ENCODE data around the gene ARID3A. TPM values are rescaled to one million over a fixed set of nuclear protein-coding genes. Genes with fewer than 3 reads are reported as not detected.

The ARID3A gene
- total RNA-seq, 1 donor from 2014 or later: 70.6 TPM

DNA sequence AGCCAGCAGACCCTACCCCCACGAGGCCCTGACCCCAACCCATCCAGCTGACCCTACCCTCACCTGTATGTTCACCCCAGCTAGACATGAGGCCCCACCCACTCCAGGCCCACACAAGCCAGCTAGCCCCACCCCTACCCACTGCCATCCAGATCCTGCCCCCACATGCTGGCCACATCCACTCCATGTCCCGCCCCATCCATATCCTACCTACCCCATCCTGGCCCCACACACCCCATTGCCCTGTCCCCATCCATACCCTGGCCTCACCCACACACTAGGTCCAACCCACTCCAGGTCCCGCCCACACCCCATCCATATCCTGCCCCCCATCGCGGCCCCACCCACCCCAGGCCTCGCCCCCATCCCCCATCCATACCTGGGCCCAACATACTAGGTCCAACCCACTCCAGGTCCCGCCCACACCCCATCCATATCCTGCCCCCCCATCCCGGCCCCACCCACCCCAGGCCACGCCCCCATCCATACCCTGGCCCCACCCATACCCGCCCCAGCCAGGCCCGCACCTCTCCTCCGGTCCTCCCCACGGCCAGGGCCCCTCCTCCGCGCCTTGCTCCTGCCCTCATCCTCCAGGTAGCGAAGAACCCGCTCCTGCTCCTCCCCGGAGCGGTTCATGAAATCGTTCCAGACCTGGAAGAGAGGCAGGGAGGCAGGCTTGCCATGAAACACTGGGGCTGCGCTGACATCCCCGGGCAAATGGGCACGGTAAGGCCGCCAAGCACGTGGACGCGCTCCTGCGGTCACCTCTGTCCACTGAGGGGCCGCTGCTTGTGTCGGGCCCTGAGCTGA, 25.3 kb upstream of the ARID3A start:
- Mint-ChIP-seq H3K4me1 (peaks cover 3% of the 10 kb centered on the region), H3K27ac (no peak overlapping the region), H3K9me3 (no peaks in the 10 kb centered on the region), H3K4me3 (no peak overlapping the region), H3K36me3 (peaks cover 6% of the 10 kb centered on the region), H3K27me3 (ENCODE audit: low read depth) (no peaks in the 10 kb centered on the region)
- no peak for TF ChIP-seq CTCF (IDR thresholded peaks at IDR 0.05; ENCODE audit: unreplicated experiment)
- no peak for DNase-seq (ENCODE audit: low spot score in 2 of 2, unreplicated experiment in 2 of 2)

DNA sequence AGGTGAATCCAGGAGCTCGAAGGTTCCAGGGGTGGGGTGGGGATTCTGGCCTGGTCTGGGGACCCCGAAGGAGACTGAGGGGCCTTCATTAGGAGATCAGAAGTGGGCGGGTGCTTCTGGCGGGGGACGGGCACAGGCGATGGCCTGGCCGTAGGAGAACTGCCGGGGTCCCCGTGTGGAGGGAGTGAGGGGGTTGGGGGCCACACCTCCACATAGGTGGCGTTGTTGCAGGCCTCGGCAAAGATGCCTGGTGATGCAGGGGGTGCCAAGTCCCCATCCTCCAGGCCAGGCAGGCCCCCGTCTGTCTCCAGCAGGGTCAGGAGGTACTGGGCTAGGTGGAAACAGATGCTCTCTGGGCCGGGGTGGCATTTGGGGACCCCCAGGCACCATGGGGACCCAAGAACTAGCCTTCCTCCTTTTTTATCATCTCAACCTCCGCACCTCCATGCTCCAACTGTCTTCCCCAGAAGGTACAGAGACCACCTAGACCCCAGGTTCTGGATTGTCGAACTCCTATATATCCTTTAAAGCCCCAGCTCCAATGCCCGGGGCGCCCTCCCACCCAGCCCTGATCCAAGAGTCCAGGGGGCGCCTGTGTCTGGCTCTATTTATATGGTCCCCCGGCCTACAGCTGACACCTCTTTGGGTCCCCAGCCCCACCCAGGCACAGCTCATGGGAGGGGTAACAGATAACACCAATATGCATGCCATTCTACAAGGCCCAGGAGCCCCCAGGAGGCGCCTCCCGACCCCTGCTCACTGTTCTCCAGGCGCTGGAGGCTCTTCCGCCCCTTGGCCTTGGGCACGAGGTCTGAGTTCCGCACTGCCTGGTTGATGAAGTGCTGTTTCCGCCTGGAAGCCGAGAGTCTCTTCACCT, 24.4 kb upstream of the ARID3A start:
- peaks cover 3% of the 10 kb centered on the region for H3K4me1 Mint-ChIP-seq
- no peaks in the 10 kb centered on the region for H3K9me3 Mint-ChIP-seq
- H3K27ac Mint-ChIP-seq: no peak overlapping the region
- no peak overlapping the region for H3K4me3 Mint-ChIP-seq
- no peaks in the 10 kb centered on the region for H3K27me3 Mint-ChIP-seq (ENCODE audit: low read depth)
- H3K36me3 Mint-ChIP-seq: peaks cover 6% of the 10 kb centered on the region
- DNase-seq (ENCODE audit: low spot score in 2 of 2, unreplicated experiment in 2 of 2): no peak
- no peak for TF ChIP-seq CTCF (IDR thresholded peaks at IDR 0.05; ENCODE audit: unreplicated experiment)

DNA sequence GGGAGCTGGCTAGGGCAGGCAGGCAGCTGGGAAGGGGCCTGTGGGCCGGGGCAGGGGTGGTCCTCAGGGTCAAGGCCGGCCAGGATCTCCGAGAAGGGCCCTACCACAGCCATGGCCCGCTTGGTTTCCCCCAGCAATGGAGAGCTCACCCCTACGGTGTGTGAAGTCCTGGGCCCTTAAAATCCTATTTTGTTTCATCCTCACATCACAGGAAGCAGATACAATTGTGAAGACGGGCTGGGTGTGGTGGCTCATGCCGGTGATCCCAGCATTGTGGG, 23.8 kb upstream of the ARID3A start:
- no peaks in the 10 kb centered on the region for H3K9me3 Mint-ChIP-seq
- no peak for TF ChIP-seq CTCF (IDR thresholded peaks at IDR 0.05; ENCODE audit: unreplicated experiment)
- no peak for DNase-seq (ENCODE audit: low spot score in 2 of 2, unreplicated experiment in 2 of 2)
- H3K27ac Mint-ChIP-seq: no peak overlapping the region
- H3K36me3 Mint-ChIP-seq: peaks cover 6% of the 10 kb centered on the region
- no peak overlapping the region for H3K4me3 Mint-ChIP-seq
- H3K4me1 Mint-ChIP-seq: peaks cover 3% of the 10 kb centered on the region
- H3K27me3 Mint-ChIP-seq (ENCODE audit: low read depth): no peaks in the 10 kb centered on the region

GRCh38 chr19:902446-903226, 23.2 kb upstream of the ARID3A start:
- DNase-seq (ENCODE audit: low spot score in 2 of 2, unreplicated experiment in 2 of 2): no peak
- no peak for TF ChIP-seq CTCF (IDR thresholded peaks at IDR 0.05; ENCODE audit: unreplicated experiment)
- Mint-ChIP-seq H3K27me3 (ENCODE audit: low read depth) (no peaks in the 10 kb centered on the region), H3K36me3 (peaks cover 6% of the 10 kb centered on the region), H3K4me3 (no peak overlapping the region), H3K27ac (no peak overlapping the region), H3K4me1 (peaks cover 3% of the 10 kb centered on the region), H3K9me3 (no peaks in the 10 kb centered on the region)

DNA sequence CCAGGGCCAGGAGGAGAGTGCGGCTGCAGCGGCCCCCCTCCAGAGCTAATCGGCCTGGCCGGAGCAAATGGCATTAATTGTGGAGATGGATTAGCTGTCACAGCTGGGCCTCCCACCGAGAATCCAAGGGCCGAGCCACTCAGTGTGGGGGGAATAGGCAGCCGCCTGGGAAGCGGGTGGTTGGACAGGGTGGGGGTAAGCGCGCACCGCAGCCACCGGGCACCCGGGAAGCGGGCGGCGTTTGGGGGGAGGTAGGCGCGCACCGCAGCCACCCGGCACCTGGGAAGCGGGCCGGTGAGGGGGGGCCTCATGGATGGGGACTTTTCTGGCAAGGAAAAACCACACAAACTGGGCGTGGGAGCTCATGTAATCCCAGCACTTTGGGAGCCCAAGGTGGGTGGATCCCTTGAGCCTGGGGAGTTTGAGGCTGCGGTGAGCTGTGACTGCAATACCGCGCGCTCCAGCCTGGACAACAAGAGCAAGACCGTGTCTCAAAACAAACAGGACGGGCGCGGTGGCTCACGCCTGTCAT, 22.5 kb upstream of the ARID3A start:
- Mint-ChIP-seq H3K27me3 (ENCODE audit: low read depth) (no peaks in the 10 kb centered on the region), H3K36me3 (peaks cover 3% of the 10 kb centered on the region), H3K4me3 (no peak overlapping the region), H3K4me1 (peaks cover 3% of the 10 kb centered on the region), H3K9me3 (no peaks in the 10 kb centered on the region), H3K27ac (no peak overlapping the region)
- no peak for TF ChIP-seq CTCF (IDR thresholded peaks at IDR 0.05; ENCODE audit: unreplicated experiment)
- DNase-seq (ENCODE audit: low spot score in 2 of 2, unreplicated experiment in 2 of 2): no peak
